PFSK-1 (cell line): ENCODE data around the gene NPR1.

Experiments
- POLR2AphosphoS5 ChIP-seq: IDR thresholded peaks from 2 replicates; pipeline ENCODE4 v1.6.1; 2012; ENCODE audit warnings: low read depth, mild to moderate bottlenecking, control low read depth, low read length, moderate library complexity
- TAF1 ChIP-seq: IDR thresholded peaks from 2 replicates; pipeline ENCODE4 v1.6.1; 2012; ENCODE audit warnings: low read length, control low read depth, borderline replicate concordance; ENCODE audit not compliant: insufficient read depth

- peak; percentile 93 for TF ChIP-seq POLR2AphosphoS5
- TF ChIP-seq TAF1: peak; percentile 57; the same call in 1 of the 2 replicates
Measured at GRCh38 chr1:153658400-153659174, 19.9 kb upstream of the NPR1 start, which contains the start of gene SNAPIN.
